ENCODE measurements around the gene EPB41L4A. TPM values are rescaled to one million over a fixed set of nuclear protein-coding genes. Genes with fewer than 3 reads are reported as not detected.

EPB41L4A gene
- total RNA-seq, 4 donors from 2014 or later: 10.1 to 32.9 (median 11.6) TPM

- H3K36me3 ChIP-seq: no peaks in the 10 kb centered on the region
- H3K4me1 ChIP-seq: no peaks in the 10 kb centered on the region
- no peak overlapping the region for H3K27ac ChIP-seq
- DNase-seq: no peak
- WGBS, 2 donors (ENCODE audit: low coverage in 1 of 2): 70 to 77% methylated on average over 2 of the region's 2 CpGs
- TF ChIP-seq, protein P1, sequence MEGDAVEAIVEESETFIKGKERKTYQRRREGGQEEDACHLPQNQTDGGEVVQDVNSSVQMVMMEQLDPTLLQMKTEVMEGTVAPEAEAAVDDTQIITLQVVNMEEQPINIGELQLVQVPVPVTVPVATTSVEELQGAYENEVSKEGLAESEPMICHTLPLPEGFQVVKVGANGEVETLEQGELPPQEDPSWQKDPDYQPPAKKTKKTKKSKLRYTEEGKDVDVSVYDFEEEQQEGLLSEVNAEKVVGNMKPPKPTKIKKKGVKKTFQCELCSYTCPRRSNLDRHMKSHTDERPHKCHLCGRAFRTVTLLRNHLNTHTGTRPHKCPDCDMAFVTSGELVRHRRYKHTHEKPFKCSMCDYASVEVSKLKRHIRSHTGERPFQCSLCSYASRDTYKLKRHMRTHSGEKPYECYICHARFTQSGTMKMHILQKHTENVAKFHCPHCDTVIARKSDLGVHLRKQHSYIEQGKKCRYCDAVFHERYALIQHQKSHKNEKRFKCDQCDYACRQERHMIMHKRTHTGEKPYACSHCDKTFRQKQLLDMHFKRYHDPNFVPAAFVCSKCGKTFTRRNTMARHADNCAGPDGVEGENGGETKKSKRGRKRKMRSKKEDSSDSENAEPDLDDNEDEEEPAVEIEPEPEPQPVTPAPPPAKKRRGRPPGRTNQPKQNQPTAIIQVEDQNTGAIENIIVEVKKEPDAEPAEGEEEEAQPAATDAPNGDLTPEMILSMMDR (IDR thresholded peaks at IDR 0.05): no peak
- TF ChIP-seq EP300 (IDR thresholded peaks at IDR 0.05; ENCODE audit: low read depth): no peak
- TF ChIP-seq POLR2AphosphoS5 (IDR thresholded peaks at IDR 0.05): no peak
- no peak for TF ChIP-seq POLR2A (IDR thresholded peaks at IDR 0.05)
- H3K9me3 ChIP-seq: no peaks in the 10 kb centered on the region
- H3K4me3 ChIP-seq: no peak overlapping the region
- H3K27me3 ChIP-seq: no peaks in the 10 kb centered on the region
- in situ Hi-C loops (cut with MboI; ENCODE audit: low pct_ligation_motif_present in 1 of 4, low pct_unique_long_range_greater_than_20kb in 1 of 4, low sequenced_read_pairs in 3 of 4): no loop called here
- intact Hi-C loops (cut with DNase I; ENCODE audit: low total_unique reads): no loop called here
Measured at GRCh38 chr5:112119969-112120368, 299.1 kb downstream of the EPB41L4A start.

DNA sequence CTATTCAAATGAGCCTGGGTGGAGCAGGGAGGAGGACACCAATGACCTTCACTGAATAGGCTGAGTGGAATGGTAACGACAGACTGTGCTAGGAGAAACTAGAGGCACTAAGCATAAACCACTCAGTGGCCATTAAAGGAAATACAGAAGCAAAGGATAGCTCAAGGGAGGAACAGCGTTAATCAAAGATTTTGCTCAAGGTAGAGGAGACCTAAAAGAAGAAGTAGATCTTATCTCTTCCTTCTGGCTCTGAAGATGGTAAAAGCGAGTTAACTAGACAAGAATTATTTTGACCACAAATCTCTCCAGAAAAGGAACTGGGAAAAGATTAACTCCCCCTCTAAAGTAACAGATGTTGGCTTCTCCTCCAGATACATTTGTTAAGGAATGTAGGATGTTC, 299.6 kb downstream of the EPB41L4A start:
- 50 to 56% methylated on average over 2 to 3 of the region's 3 CpGs for WGBS, 2 donors (ENCODE audit: low coverage in 1 of 2)
- Histone ChIP-seq H3K9me3 (no peaks in the 10 kb centered on the region), H3K36me3 (no peaks in the 10 kb centered on the region), H3K27ac (no peak overlapping the region), H3K4me3 (no peak overlapping the region), H3K27me3 (no peaks in the 10 kb centered on the region), H3K4me1 (no peaks in the 10 kb centered on the region)
- in situ Hi-C loops (cut with MboI; ENCODE audit: low pct_ligation_motif_present in 1 of 4, low pct_unique_long_range_greater_than_20kb in 1 of 4, low sequenced_read_pairs in 3 of 4) (no loop called here), intact Hi-C loops (cut with DNase I; ENCODE audit: low total_unique reads) (no loop called here)
- DNase-seq: no peak
- TF ChIP-seq POLR2AphosphoS5 (IDR thresholded peaks at IDR 0.05): no peak
- no peak for TF ChIP-seq POLR2A (IDR thresholded peaks at IDR 0.05)
- TF ChIP-seq EP300 (IDR thresholded peaks at IDR 0.05; ENCODE audit: low read depth): no peak
- TF ChIP-seq, protein P1 (IDR thresholded peaks at IDR 0.05): no peak

- 47 to 67% methylated on average over 1 of the region's 1 CpG for WGBS, 2 donors (ENCODE audit: low coverage in 1 of 2)
Measured at GRCh38 chr5:112117551-112117950, 301.5 kb downstream of the EPB41L4A start.

GRCh38 chr5:112116371-112116770, 302.7 kb downstream of the EPB41L4A start:
- in situ Hi-C loops (cut with MboI; ENCODE audit: low pct_ligation_motif_present in 1 of 4, low pct_unique_long_range_greater_than_20kb in 1 of 4, low sequenced_read_pairs in 3 of 4): no loop called here
- Histone ChIP-seq H3K9me3 (no peaks in the 10 kb centered on the region), H3K4me3 (no peak overlapping the region), H3K27me3 (no peaks in the 10 kb centered on the region), H3K4me1 (no peaks in the 10 kb centered on the region), H3K36me3 (no peaks in the 10 kb centered on the region), H3K27ac (no peak overlapping the region)
- DNase-seq: no peak
- TF ChIP-seq, protein P1 (IDR thresholded peaks at IDR 0.05): no peak
- TF ChIP-seq POLR2A (IDR thresholded peaks at IDR 0.05) (no peak), POLR2AphosphoS5 (IDR thresholded peaks at IDR 0.05) (no peak), EP300 (IDR thresholded peaks at IDR 0.05; ENCODE audit: low read depth) (no peak)
- intact Hi-C loops (cut with DNase I; ENCODE audit: low total_unique reads): no loop called here

More at GRCh38 chr5:112117551-112117950, 301.5 kb downstream of the EPB41L4A start:
- intact Hi-C loops (cut with DNase I; ENCODE audit: low total_unique reads): no loop called here
- H3K9me3 ChIP-seq: no peaks in the 10 kb centered on the region
- H3K4me1 ChIP-seq: no peaks in the 10 kb centered on the region
- in situ Hi-C loops (cut with MboI; ENCODE audit: low pct_ligation_motif_present in 1 of 4, low pct_unique_long_range_greater_than_20kb in 1 of 4, low sequenced_read_pairs in 3 of 4): no loop called here
- H3K27ac ChIP-seq: no peak overlapping the region
- no peak for DNase-seq
- TF ChIP-seq POLR2AphosphoS5 (IDR thresholded peaks at IDR 0.05) (no peak), EP300 (IDR thresholded peaks at IDR 0.05; ENCODE audit: low read depth) (no peak), POLR2A (IDR thresholded peaks at IDR 0.05) (no peak)
- TF ChIP-seq, protein P1 (IDR thresholded peaks at IDR 0.05): no peak
- no peak overlapping the region for H3K4me3 ChIP-seq
- no peaks in the 10 kb centered on the region for H3K36me3 ChIP-seq
- no peaks in the 10 kb centered on the region for H3K27me3 ChIP-seq

All from transverse colon (tissue), 4 donors.